HG03558 (cell line): ENCODE results near the gene CNOT11.
"Not testable (repeated sequence)": the region's sequence is repeated elsewhere in the genome, so short reads cannot be mapped to it uniquely, and the experiment has no call there.

Source experiments
- ATAC-seq: cut with Tn5 transposase; IDR thresholded peaks from one replicate; pipeline ENCODE4 v1.9.1; 2021; ENCODE audit warnings: moderate number of reproducible peaks; ENCODE audit not compliant: unreplicated experiment; ENCODE audit errors: extremely low read depth

CNOT11 gene

DNA sequence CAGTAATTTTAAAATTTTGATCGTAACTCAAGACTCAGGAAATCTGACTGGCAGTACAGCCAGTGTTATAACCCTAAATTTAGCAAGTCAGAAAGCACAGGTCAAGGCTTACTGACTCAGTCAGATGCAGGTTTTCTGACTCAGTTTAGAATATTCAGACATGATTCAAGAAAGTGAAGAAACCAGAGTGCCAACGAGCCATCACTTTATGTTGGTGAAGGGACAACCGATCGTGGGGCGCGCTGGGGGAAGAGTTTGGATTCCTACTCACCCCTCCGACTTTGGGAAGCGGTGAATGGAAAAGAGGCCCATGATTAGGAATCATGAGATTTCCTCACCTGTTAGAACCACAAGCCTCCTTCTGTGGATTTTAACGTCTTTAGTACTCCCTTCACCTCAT, 54.8 kb downstream of the CNOT11 start:
- ATAC-seq, result no peak

DNA sequence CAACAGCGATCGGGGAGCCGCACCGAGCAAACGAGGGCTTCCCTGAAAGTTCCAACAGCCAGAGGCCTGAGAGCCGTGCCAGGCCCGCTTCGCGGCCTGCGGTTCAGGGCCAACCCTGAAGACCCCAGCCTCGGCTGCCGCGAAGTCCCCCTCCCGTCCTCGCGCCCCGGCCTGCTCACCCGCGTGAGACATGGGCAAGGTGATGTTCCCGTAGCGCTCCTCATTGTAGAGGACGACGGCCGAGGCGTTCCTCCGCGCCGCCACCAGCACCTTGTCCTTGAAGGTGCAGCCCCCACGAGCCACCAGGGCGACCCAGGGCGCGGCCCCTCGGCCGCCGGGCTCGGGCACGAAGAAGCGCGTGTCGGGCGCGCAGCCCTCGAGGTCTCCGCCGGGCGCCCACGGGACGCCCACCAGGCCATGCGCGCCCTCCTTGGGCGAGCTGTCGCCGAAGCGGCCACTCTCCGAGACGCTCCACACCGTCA, 55.3 kb downstream of the CNOT11 start:
- ATAC-seq, result no peak

GRCh38 chr2:101308432-101309210, 55.9 kb downstream of the CNOT11 start, which contains the start of gene RNF149:
Gene RNF149, minus strand, starts transcription at chr2:101308701. Its CDS starts 113 bp downstream, at chr2:101308588.
- ATAC-seq, result peak; percentile 35

DNA sequence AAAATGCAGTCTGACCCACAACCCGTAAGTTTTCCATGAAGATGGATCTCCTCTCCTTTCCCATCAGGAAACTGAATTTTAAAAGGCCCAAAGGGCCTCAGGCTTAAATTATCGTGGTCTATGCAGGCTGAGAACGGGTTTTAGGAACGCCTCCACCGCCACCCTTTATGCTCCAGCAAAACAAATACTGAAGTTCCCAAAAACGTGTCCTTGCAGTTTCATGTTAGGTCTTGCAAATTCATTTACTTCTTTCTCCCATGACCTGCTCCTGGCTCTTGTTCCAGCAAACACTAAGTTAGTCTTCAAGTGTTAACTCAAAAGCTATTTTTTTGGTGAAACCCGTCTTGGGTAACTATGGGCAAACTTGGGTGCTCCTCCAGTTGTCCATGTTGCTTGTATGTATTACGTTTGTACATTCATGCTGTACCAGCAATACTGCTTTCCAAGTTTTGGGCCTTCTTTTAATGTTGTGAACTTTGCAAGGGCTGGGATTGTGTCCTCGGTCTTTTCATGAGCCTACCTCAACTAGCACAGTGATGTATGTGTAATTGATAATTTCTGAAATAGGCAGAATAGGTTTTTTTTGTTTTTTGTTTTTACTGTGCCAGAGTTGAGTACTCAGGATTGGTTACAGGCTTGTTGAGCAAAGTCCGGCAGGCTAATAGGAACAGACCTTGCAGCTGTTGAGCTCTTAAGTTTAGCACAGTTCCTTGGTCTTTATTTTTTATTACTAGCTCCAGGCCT, 57.6 kb downstream of the CNOT11 start:
- no peak for ATAC-seq

DNA sequence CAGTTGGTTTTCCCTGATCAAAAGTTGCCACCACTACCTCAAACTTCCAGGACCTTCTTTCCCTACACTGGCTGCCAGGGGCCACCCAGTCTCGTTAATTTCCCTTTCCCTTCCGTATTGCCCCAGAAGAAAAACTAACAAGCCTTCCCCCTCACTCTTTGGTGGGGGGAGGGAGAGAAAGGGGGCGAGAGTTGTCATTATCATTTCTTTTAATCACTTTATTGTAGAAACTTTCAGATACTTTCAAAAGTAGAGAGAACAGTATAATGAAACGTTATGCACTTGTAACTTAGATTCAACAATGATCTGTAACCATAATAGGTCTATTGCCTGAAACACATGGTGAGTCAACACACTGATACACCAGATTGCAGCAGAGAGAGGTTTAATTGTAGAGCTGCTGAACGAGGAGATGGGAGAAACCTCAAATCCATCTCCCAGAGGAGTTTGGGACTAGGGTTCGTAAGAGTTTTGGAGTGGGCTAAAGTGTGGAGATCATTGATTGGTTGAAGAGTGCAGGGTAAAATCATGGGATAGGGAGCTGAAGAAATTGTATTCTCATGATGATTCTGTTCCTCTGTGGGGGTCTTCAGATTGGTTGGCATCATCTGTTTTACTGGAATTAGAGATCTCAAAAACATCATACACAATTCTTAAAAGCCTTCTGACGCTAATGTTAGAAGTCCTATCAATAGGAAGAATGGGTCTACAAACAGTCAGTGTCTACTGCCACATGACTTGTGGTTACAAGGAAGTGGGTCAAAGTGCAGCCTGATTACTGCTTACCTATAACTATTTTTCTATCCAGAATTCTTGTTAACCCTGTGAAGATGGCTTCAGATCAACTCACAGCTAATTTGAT, 58.4 kb downstream of the CNOT11 start:
- no peak for ATAC-seq

GRCh38 chr2:101311696-101312017, 59.0 kb downstream of the CNOT11 start:
- ATAC-seq, result no peak

GRCh38 chr2:101316568-101316967, 63.9 kb downstream of the CNOT11 start:
- not testable (repeated sequence) for ATAC-seq
